SJCRH30 (cell line): ENCODE results near the gene KCNH5. TPM values are rescaled to one million over a fixed set of nuclear protein-coding genes. Genes with fewer than 3 reads are reported as not detected.

Experiments used
- DNase-seq, 2 experiments: peaks; one replicate each; pipeline ENCODE4 v3.0.0-alpha.2; 2015 to 2020
- H3K27ac ChIP-seq: fragments of 250-450 bp; sonication (Bioruptor Pico); 2 replicates; pipeline ENCODE4 v1.5.1; 2020; ENCODE audit warnings: mild to moderate bottlenecking, moderate library complexity
- H3K27me3 ChIP-seq: fragments of 250-450 bp; sonication (Bioruptor Pico); 2 replicates; pipeline ENCODE4 v1.5.1; 2020; ENCODE audit warnings: mild to moderate bottlenecking, moderate library complexity
- H3K36me3 ChIP-seq: fragments of 250-450 bp; sonication (Bioruptor Pico); 2 replicates; pipeline ENCODE4 v1.5.1; 2020; ENCODE audit warnings: mild to moderate bottlenecking, moderate library complexity
- H3K4me1 ChIP-seq: fragments of 250-450 bp; sonication (Bioruptor Pico); 2 replicates; pipeline ENCODE4 v1.5.1; 2020; ENCODE audit warnings: mild to moderate bottlenecking, moderate library complexity
- H3K4me3 ChIP-seq: fragments of 250-450 bp; sonication (Bioruptor Pico); 2 replicates; pipeline ENCODE4 v1.5.1; 2020; ENCODE audit warnings: mild to moderate bottlenecking, moderate library complexity
- H3K9me3 ChIP-seq: fragments of 250-450 bp; sonication (Bioruptor Pico); replicated peaks from 2 replicates; pipeline ENCODE4 v1.5.1; 2020; ENCODE audit warnings: mild to moderate bottlenecking, moderate library complexity
- total RNA-seq: library from RNA; depleted of rRNA; stranded (reverse); fragments of >200 nt; shearing (Covaris generic); gene quantifications from 2 replicates; pipeline ENCODE4 v1.2.3, GENCODE V29; 2014

The KCNH5 gene
- total RNA-seq, 1 experiment from 2014 or later, result not detected

DNA sequence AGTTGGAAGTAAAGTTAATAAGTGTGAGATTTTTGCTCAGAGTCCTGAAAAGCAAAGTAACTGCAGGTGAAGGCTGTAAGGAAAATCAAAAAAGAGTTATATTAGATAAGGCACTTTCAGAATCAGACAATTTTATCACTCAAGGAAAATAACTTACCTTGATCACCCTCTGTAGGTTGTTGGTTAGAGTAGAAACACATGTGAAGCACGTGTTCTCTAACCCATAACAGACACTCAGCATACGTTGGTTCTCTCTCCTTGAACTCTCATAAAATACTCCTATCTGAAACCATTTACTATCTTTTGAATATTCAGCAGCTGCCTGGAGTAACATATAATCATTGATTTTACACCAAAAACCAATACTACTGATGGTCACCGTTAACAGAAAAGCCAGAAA lies 335.5 kb downstream of the KCNH5 start:
- H3K36me3 ChIP-seq, result no peaks in the 10 kb centered on the region
- no peaks in the 10 kb centered on the region for H3K27me3 ChIP-seq
- no peak for DNase-seq

DNA sequence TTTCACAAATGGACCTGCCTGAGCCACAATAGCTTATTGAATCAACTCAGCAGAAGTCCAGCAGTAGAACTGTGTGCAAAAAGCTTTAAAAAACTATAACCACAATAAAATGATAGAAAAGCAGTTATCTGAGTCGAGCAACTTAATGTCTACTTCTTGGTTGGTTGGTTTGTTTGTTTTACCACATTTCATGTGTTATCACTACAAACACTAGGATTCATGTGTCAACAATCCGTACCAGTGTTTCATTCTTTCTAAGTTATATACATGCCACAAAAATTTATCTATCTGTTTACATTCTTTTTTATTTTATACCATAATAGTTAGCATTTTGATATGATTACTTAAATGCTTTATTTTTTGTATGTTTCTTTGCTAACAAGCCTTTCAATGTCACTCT lies 339.0 kb downstream of the KCNH5 start:
- no peaks in the 10 kb centered on the region for H3K36me3 ChIP-seq

More for the DNA sequence above, 335.5 kb downstream of the KCNH5 start:
- Histone ChIP-seq H3K27ac (no peak overlapping the region), H3K4me3 (no peak overlapping the region), H3K4me1 (no peaks in the 10 kb centered on the region), H3K9me3 (no peaks in the 10 kb centered on the region)

DNA sequence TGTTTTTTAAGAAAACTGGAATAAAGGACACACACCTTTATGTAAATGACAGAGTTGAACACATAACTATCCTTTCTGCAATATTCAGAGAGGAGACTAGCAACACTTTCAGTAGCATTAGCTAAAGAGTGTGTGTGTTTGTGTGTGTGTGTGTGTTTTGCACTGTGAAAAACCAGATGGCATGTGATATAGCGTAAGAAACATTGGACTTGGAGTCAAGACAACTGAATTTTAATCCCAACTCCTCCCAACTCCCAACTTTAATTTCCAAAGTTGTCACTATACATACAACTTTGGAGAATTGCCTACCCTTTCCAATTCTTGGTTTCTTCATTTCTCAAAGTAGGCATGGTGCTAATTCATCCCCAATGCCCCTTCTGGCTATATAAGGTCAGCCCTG lies 347.8 kb downstream of the KCNH5 start:
- no peaks in the 10 kb centered on the region for H3K9me3 ChIP-seq

More for the DNA sequence above, 339.0 kb downstream of the KCNH5 start:
- Histone ChIP-seq H3K27me3 (no peaks in the 10 kb centered on the region), H3K9me3 (no peaks in the 10 kb centered on the region), H3K27ac (no peak overlapping the region), H3K4me3 (no peak overlapping the region), H3K4me1 (no peaks in the 10 kb centered on the region)
- DNase-seq, result no peak

DNA sequence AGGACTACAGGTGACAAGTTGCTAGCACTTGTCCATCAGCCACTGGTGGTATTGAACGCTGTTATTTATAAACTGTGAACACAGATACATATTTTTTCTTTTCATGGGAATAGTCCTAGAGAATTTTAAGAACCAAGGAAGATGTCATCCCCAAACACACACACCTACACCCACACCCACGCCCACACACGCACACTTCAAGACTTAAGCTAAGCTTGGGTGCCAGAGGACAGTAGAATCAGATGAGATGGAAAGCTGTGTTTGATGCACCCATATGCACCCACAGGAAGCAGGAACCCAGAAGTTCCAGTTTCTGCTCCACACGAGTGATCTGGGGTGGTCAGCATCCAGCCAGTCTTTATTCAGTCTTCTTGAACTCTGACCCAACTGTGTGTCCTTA lies 348.3 kb downstream of the KCNH5 start:
- Histone ChIP-seq H3K4me3 (no peak overlapping the region), H3K4me1 (no peaks in the 10 kb centered on the region), H3K27ac (no peak overlapping the region), H3K9me3 (no peaks in the 10 kb centered on the region), H3K36me3 (no peaks in the 10 kb centered on the region), H3K27me3 (no peaks in the 10 kb centered on the region)
- DNase-seq, result no peak

More for the DNA sequence above, 347.8 kb downstream of the KCNH5 start:
- Histone ChIP-seq H3K27me3 (no peaks in the 10 kb centered on the region), H3K27ac (no peak overlapping the region), H3K36me3 (no peaks in the 10 kb centered on the region), H3K4me3 (no peak overlapping the region), H3K4me1 (no peaks in the 10 kb centered on the region)
- no peak for DNase-seq

DNA sequence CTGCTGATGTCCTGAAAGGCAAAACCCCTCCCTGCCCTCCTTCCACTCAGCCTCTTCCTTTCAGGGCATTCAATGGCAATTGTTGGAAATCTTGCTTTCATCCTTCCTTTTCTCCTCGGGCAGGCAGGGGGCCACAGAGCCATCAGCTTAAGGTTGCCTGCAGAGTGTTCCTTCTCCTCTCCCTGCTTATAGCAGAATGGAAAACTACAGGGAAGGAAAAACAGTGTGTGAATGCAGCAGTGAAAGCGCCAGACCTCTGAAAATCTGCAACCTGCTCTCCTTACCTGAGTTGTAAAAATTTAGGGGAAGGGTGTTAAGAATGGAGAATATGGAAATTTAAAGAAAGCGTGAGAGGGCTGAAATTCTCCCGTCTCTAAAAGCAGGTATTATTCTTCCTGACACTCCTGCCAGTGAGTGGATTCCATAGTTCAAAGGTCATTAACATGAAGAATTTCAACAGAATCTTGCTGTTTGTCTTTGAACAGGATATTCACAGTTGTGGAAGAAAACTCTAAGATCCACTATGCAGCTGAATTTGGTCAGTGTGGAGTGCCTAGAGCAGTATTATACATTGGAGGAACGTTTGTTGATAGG lies 348.8 kb downstream of the KCNH5 start:
- H3K4me3 ChIP-seq, result no peak overlapping the region

DNA sequence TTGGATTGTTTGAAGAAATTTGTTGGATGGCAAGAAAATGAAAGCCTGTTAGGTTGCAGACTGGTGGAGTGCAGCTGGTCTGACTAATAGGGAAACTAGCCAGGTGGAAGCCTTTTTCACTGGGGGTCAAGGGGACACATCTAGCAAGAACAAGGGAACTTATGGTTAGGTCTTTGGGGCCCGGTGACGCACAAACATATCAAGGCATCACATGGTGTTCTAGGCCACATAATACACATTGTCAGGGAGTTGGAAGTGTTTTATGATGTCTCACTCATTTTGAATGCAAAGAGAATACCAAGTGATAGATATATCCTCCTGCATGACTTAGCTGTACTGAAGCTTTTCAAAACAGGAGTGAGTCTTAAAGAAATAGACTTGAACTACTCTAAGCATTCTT lies 351.2 kb downstream of the KCNH5 start:
- no peak overlapping the region for H3K4me3 ChIP-seq
- H3K36me3 ChIP-seq, result no peaks in the 10 kb centered on the region
- H3K4me1 ChIP-seq, result no peaks in the 10 kb centered on the region
- no peaks in the 10 kb centered on the region for H3K9me3 ChIP-seq
- no peak overlapping the region for H3K27ac ChIP-seq
- DNase-seq, result no peak
- no peaks in the 10 kb centered on the region for H3K27me3 ChIP-seq

More for the DNA sequence above, 348.8 kb downstream of the KCNH5 start:
- Histone ChIP-seq H3K4me1 (no peaks in the 10 kb centered on the region), H3K27me3 (no peaks in the 10 kb centered on the region), H3K36me3 (no peaks in the 10 kb centered on the region), H3K27ac (no peak overlapping the region), H3K9me3 (no peaks in the 10 kb centered on the region)
- DNase-seq, result no peak

DNA sequence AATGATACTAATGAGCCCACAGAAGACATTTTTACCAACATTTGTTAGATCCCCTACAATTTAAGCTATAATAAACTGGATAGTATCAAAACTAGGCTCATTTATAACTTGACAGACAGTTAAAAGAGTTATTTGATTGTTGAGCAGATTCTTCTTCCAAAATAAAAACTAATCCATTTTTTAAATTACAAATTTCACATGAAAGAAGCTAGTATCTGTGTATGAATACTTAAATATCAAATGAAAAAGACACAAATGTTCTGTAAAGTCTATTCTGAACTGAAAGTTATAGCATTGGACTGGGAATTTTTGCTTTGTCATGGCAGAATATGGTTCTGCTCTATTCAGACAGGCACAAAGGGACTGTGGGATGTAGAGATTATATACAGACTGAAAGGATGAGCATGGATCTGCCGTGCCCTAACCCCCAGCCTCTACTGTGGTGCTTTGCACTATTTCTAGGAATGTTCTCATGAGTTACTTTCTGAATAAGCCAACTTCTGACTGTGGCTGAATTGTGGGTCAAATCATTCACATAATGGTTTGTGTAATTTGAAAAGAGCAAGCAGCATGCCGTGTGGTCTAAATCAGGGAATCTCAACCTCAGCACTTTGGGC lies 352.7 kb downstream of the KCNH5 start:
- no peak for DNase-seq
- Histone ChIP-seq H3K9me3 (no peaks in the 10 kb centered on the region), H3K36me3 (no peaks in the 10 kb centered on the region), H3K27ac (no peak overlapping the region), H3K4me1 (no peaks in the 10 kb centered on the region), H3K27me3 (no peaks in the 10 kb centered on the region), H3K4me3 (no peak overlapping the region)

DNA sequence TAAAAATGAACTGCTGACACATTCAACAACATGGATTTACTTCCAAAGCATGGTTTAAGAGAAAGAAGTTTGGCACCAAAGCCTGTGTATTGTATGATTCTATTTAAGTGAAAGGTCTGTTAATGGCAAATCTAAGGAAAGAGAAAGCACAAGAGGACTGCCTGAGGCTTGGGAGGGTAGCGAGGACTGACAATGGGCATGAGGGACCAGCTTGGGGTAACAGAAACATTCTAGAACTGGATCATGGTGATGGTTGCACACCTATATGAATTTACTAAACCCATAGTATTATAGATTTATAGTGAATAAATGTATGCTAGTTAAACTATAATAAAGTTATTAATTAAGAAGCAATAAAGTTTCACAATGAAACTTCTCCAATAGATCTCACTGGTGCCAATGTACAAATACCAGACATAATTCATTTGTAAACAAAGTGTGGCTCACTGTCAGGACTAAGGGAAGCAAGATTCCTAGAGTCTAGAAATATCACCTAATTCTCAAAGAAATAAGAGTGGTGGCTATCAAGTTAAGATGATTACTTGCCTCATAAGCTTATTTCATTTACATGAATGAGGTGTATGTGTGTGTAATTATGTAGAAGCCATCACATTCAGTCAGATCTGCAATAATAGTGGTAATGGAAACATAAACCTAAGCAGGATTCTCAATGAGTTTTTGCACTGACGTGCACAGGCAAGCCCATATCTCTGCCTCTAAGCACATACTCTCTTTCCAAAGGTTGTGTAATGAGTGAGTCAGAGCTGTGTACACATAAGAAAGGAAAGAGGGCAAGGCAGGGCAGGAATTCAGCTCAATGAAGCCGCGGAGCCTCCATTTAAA lies 353.4 kb downstream of the KCNH5 start:
- Histone ChIP-seq H3K36me3 (no peaks in the 10 kb centered on the region), H3K27ac (no peak overlapping the region), H3K4me3 (no peak overlapping the region), H3K27me3 (no peaks in the 10 kb centered on the region), H3K4me1 (no peaks in the 10 kb centered on the region), H3K9me3 (no peaks in the 10 kb centered on the region)
- DNase-seq, result no peak

DNA sequence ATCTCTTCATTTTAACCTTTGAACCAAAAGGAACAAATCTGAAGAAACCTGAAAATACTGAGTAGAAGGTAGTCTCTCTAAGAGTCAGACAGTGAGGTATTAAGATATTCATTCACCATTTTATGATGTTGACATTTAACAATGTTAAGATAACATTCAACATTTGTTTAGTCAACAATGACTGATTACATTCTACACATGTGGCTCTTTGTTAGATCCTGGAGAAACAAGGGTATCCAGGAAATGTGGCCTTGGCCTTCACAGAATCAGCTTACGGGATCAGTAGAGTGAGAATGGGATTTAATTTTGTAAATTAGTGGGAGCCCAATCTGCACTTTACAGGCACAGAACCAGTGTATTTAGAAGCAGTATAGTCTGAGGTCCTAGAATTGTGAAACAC lies 355.5 kb downstream of the KCNH5 start:
- Histone ChIP-seq H3K27me3 (no peaks in the 10 kb centered on the region), H3K9me3 (no peaks in the 10 kb centered on the region), H3K4me1 (no peaks in the 10 kb centered on the region), H3K27ac (no peak overlapping the region), H3K4me3 (no peak overlapping the region), H3K36me3 (no peaks in the 10 kb centered on the region)
- no peak for DNase-seq

DNA sequence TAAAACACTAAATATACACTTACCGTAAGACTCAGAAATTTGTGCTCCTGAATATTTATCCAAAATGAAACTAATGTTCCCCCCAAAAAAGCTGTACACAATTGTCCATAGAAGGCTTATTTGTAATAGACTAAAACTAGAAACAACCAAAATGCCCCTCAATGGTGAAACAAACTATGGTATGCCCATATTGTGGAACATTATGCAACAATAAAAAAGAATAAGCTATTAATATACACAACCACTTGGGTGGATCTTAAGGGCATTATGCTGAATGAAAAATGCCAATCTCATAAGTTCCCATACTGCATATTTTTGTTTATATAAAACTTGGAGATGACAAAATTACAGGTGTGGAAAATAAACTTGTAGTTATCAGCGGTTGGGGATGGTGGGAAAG lies 357.4 kb downstream of the KCNH5 start:
- Histone ChIP-seq H3K4me1 (no peaks in the 10 kb centered on the region), H3K9me3 (no peaks in the 10 kb centered on the region), H3K36me3 (no peaks in the 10 kb centered on the region), H3K27ac (no peak overlapping the region), H3K27me3 (no peaks in the 10 kb centered on the region), H3K4me3 (no peak overlapping the region)
- no peak for DNase-seq

DNA sequence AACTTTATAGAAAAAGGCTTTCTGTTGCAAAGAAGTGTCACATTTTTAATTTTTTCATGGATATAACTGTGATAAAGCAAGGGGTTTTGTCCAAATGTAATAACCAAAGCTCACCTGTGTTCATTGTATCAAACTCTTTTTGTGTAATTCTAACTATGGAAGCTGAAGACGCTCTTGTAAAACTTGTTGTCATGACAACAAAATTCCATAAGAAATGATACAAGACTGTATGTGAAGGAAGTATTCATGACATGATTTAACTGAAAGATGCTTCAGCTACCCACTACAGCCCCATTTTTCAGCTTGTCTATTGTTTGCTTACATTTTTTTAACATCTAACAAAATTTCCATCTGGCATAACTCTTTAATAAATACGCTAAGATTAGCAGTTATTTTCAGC lies 360.9 kb downstream of the KCNH5 start:
- Histone ChIP-seq H3K4me1 (no peaks in the 10 kb centered on the region), H3K27me3 (no peaks in the 10 kb centered on the region), H3K9me3 (no peaks in the 10 kb centered on the region), H3K36me3 (no peaks in the 10 kb centered on the region), H3K27ac (no peak overlapping the region), H3K4me3 (no peak overlapping the region)
- no peak for DNase-seq

DNA sequence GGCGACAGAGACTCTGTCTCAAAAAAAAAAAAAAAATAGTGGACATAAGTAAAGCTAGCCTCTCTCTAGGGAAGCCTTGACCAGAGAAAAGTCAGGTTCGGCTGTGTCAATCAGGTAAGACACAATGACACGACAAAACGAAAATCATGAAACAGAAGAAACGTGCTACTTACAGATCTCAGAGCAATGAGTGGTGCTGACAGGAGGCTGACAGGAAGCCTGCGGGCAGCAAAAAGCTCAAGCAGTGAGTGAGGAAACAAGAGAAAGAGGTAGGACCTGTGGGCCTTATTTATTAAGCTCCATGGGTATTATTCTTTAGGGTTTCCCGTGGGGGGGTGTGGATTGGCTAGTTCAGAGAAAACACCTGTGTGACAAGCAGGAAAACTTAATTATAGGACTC lies 363.1 kb downstream of the KCNH5 start:
- Histone ChIP-seq H3K36me3 (no peaks in the 10 kb centered on the region), H3K27me3 (no peaks in the 10 kb centered on the region), H3K4me3 (no peak overlapping the region), H3K27ac (no peak overlapping the region), H3K4me1 (no peaks in the 10 kb centered on the region), H3K9me3 (no peaks in the 10 kb centered on the region)
- DNase-seq, result no peak

DNA sequence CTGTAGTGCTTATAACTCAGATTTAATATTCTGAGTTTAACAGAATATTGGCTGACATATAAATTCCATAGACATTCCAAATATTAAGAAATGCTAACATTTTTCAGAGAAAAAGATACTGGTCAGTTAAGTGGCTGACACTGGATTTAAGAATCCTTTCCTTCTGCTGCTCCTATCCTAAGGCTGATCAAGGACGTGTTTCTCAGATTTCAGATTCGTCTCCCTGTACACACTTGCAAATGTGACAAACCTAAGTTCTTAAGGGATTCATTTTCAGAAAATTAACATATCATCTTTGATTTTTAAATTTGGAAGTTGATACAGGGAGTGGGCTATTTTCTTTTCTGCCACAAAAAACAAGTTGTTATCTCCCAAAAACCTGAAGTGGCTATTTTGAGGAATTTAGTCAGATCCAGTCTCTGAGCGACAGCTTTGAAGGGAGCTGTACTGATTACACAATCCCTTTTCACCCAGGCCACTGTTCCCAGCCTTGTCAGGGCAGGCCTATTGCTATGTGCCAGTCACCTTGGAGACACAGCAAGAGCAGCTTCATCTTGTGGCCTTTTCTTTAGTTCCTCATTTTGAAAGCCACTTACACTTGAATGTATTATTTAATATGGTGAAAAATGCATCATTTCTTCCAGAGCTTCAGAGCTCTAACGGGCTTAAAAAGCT lies 370.6 kb downstream of the KCNH5 start:
- no peaks in the 10 kb centered on the region for H3K9me3 ChIP-seq
- no peak for DNase-seq
- H3K4me1 ChIP-seq, result no peaks in the 10 kb centered on the region
- no peaks in the 10 kb centered on the region for H3K36me3 ChIP-seq
- H3K27me3 ChIP-seq, result no peaks in the 10 kb centered on the region
- no peak overlapping the region for H3K27ac ChIP-seq
- no peak overlapping the region for H3K4me3 ChIP-seq

DNA sequence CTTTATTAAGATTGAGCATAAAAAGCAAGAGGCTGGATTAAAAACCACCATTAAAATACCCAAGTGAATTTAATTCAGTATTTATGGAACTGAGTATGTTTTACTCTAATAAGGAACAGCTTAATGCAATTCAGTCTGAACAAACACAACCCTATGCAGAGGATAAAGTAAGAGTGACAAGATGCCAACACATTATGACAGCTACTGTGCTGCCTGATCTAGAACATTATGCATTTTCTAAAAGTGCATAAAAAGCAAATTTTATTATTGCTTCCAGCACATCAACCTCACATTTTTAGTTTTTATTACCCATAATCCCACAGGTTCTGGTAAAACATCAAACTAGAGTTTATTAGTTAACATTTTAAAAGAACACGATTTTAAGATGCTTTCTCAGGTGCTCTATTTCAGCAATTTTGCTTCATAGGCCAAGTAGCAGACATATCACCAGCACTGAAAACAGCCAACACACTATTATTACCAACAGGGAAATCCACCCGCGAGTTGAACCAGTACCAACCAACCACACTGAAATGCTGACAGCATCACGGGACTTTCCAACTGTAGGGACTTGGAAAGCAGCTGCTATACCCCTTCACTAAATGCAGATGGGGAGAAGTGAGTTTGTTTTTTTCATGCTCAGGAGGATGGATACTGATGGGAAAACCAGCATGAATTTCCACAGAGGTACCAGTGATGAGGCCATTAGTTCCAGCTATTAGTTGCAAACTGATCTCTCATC lies 372.1 kb downstream of the KCNH5 start:
- no peaks in the 10 kb centered on the region for H3K9me3 ChIP-seq
- H3K27me3 ChIP-seq, result no peaks in the 10 kb centered on the region
- H3K36me3 ChIP-seq, result no peaks in the 10 kb centered on the region
- DNase-seq, result peak in 1 of 2 experiments; percentile 3
- H3K27ac ChIP-seq, result no peak overlapping the region
- H3K4me1 ChIP-seq, result no peaks in the 10 kb centered on the region
- no peak overlapping the region for H3K4me3 ChIP-seq
